ENCODE results near the gene GPSM3. TPM values are rescaled to one million over a fixed set of nuclear protein-coding genes. Genes with fewer than 3 reads are reported as not detected.

The GPSM3 gene
- total RNA-seq, 1 experiment from 2014 or later, result 11.8 TPM

- Histone ChIP-seq H2BK5ac (ENCODE audit: insufficient read length, low read length) (no peak overlapping the region), H3K23ac (ENCODE audit: insufficient read length, low read depth, low read length) (no peak overlapping the region), H3K14ac (ENCODE audit: insufficient read depth, low read length) (no peak overlapping the region; the same call in 1 of the 2 replicates), H4K8ac (replicated peaks; ENCODE audit: insufficient read length, low read depth, low read length) (no peak overlapping the region), H3K4ac (ENCODE audit: low read depth, low read length) (no peak overlapping the region), H3K4me1 (ENCODE audit: insufficient read depth, low read length) (no peaks in the 10 kb centered on the region), H2BK12ac (ENCODE audit: insufficient read length, low read depth, low read length) (no peak overlapping the region), H2BK20ac (ENCODE audit: low read depth, low read length, poor library complexity, severe bottlenecking) (no peak overlapping the region), H3K27me3 (ENCODE audit: insufficient read depth, low read length) (no peaks in the 10 kb centered on the region), H2AFZ (ENCODE audit: low read length) (no peak overlapping the region), H4K91ac (ENCODE audit: insufficient read length, low read depth, low read length) (no peak overlapping the region), H4K5ac (ENCODE audit: insufficient read length, low read depth, low read length) (no peak overlapping the region), H4K20me1 (ENCODE audit: control insufficient read depth, insufficient read depth, insufficient read length) (no peaks in the 10 kb centered on the region), H2BK15ac (ENCODE audit: low read depth, low read length) (no peak overlapping the region), H2AK5ac (ENCODE audit: insufficient read length, low read length) (no peak overlapping the region), H3K56ac (ENCODE audit: insufficient read length, low read depth, low read length) (no peak overlapping the region), H3K9me3 (ENCODE audit: control insufficient read depth, low read depth, low read length) (no peaks in the 10 kb centered on the region), H3T11ph (ENCODE audit: low read length) (no peak overlapping the region), H3K9ac (ENCODE audit: extremely low read depth, insufficient read length, low read length) (no peak overlapping the region), H3K79me2 (ENCODE audit: insufficient read depth, low read length) (no peaks in the 10 kb centered on the region), H3K4me2 (ENCODE audit: insufficient read depth, insufficient read length, low read length) (no peak overlapping the region), H3K79me1 (ENCODE audit: insufficient read depth, low read depth, low read length, poor library complexity, severe bottlenecking) (no peaks in the 10 kb centered on the region), H2BK120ac (ENCODE audit: low read depth, low read length, poor library complexity, severe bottlenecking) (no peak overlapping the region), H3K27ac (ENCODE audit: insufficient read length, low read depth, low read length) (no peak overlapping the region), H3K23me2 (ENCODE audit: insufficient read length, low read depth, low read length, poor library complexity, severe bottlenecking) (peaks cover 3% of the 10 kb centered on the region), H3K18ac (ENCODE audit: insufficient read length, low read depth, low read length) (no peak overlapping the region)
- Mint-ChIP-seq H3K4me1 (peaks cover 1% of the 10 kb centered on the region in 2 experiments; a peak in 3 of 4 replicates), H3K4me3 (no peak overlapping the region), H3K27me3 (ENCODE audit: low read depth) (peaks cover 13% of the 10 kb centered on the region), H3K36me3 (ENCODE audit: insufficient read depth in 1 of 3, low read depth in 3 of 3) (peaks cover 0 to 1% (median 0%) of the 10 kb centered on the region in 3 experiments; a peak in 1 of 7 replicates), H3K27ac (no peak overlapping the region), H3K9me3 (no peaks in the 10 kb centered on the region; a peak in 1 of 5 replicates)
- no peak for DNase-seq
- no peak for TF ChIP-seq CTCF (conservative IDR thresholded peaks at IDR 0.05)
- no CpG with 5 or more reads among the region's 11 CpGs for WGBS (ENCODE audit: extremely low coverage, insufficient read length, low lambda C conversion rate)
These were observed 24.6 kb upstream of the GPSM3 start for GRCh38 chr6:32216998-32217397.

All from H9 (cell line).